ENCODE measurements around the gene FREY1.

FREY1 gene

DNA sequence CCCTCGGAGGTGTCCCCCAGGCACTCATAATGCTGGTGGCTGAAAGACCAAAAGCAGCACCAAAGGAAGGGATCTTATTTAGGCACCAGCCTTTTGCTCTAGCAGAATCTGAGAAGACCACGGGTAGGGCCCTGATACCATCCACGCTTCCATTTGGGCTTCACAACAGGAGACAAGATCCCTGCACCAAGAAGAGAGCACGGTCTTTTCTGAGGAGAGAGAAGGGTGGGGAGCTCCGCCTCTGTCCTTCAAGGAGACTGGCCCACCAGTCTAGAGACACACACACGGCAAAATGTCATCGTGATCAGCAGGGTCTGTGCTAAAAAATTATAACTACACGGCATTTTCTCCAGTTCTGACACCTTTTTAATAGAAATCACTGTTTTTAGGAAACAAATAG, 25.1 kb upstream of the FREY1 start:
- ATAC-seq (no peak), DNase-seq (ENCODE audit: low spot score in 2 of 2) (peak in 1 of 2 donors; percentile 44)
- Mint-ChIP-seq H3K4me3 (no peak overlapping the region), H3K9me3 (no peaks in the 10 kb centered on the region), H3K36me3 (peaks cover 79% of the 10 kb centered on the region), H3K4me1 (peaks cover 39% of the 10 kb centered on the region), H3K27ac (peak overlapping the region; percentile 26)

DNA sequence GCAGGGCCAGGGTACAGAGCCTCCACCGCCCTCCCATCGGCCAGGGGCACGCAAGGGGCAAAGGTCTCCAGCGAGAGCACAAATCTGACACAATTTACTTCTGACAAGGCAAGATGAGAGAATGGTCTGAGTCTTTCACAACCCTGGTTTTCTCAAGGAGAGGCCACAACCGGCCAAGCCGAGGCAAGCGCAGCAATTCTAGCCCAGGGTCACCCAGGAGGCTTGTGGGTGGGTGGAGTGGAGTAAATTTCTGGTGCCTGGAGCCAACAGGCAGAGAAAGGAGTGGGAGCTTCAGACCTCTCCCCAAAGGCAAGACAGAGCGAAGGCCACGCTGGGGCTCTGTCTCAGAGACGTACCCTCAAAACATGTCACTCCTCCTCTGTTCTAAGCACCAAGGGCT, 24.7 kb upstream of the FREY1 start:
- no peaks in the 10 kb centered on the region for H3K9me3 Mint-ChIP-seq

DNA sequence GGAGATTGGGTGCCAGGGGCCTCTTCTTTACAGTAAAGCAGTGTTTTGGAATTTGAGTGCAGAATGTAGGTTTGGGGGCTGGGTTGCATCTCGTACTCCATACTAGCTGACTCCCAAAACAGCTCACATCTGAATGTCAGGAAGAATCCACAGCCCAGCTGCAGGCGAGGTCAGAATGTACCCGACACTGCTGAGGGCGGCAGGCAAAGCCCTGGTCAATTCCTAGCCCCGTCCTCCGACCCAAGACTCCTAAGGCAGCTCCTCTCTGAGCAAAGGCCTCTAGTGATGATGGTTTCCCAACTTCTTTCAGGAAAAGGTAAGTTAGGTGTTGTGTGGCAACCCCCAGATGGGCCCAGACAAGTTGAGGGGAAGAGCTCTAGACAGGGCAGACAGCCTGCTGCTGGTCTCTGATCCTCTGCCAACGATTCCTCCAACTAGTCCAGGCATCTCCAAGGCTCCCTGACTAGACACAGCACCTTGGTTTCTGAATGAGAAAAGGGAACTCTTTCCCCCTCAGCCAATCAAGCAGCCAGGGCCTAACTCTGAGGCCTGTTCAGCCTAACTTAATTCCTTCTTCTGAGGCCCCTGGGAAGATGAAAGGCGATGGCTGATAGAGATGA, 24.0 kb upstream of the FREY1 start:
- Mint-ChIP-seq H3K36me3 (peaks cover 68% of the 10 kb centered on the region), H3K27ac (peak overlapping the region; percentile 97), H3K4me3 (peak overlapping the region; percentile 62), H3K9me3 (no peaks in the 10 kb centered on the region), H3K4me1 (peaks cover 51% of the 10 kb centered on the region)
- DNase-seq (ENCODE audit: low spot score in 2 of 2): no peak
- no peak for ATAC-seq

More for the DNA sequence above, 24.7 kb upstream of the FREY1 start:
- Mint-ChIP-seq H3K36me3 (peaks cover 75% of the 10 kb centered on the region), H3K4me3 (peak overlapping the region; percentile 62), H3K4me1 (peaks cover 44% of the 10 kb centered on the region), H3K27ac (peak overlapping the region; percentile 97)
- DNase-seq (ENCODE audit: low spot score in 2 of 2): peak in 1 of 2 donors; percentile 45
- no peak for ATAC-seq

DNA sequence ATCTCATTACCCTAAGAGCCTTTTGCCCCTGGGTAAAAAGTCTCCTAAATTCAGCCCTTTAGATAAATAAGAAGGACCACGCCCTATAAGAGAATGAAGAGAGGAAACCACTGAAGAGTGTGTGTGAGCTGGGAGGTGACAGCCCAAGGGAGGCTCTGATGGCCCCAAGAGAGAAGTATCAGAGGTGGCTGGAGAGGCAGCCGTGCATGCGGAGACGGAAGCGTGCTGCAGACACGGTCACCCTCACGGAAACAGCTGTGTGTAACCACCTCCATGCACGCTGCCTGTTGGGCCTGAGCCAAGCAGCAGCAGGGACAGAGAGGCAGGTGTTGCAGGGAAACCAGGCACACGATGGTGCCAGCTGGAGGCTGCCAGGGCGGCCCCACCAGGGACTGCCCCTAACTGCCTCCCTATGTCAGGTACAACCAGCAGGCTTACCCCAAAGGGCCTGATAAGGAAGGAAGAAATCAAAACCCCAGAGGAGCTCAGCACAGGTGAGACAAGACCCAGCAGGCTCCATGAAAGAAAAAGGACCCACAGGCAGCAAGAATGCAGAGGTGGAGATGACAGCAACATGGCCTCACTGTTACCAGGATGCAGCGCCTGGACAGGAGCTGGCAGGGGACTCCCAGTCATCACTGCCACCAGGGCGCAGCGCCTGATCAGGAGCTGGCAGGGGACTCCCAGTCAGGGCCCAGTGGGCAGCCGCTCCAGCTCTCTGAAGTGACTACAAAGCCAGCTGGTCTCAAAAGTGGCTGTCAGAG, 23.1 kb upstream of the FREY1 start:
- Mint-ChIP-seq H3K36me3 (peaks cover 59% of the 10 kb centered on the region), H3K4me1 (peaks cover 55% of the 10 kb centered on the region), H3K4me3 (peak overlapping the region; percentile 62), H3K27ac (peak overlapping the region; percentile 97), H3K9me3 (no peaks in the 10 kb centered on the region)
- DNase-seq (ENCODE audit: low spot score in 2 of 2) (no peak), ATAC-seq (peak; percentile 79)

DNA sequence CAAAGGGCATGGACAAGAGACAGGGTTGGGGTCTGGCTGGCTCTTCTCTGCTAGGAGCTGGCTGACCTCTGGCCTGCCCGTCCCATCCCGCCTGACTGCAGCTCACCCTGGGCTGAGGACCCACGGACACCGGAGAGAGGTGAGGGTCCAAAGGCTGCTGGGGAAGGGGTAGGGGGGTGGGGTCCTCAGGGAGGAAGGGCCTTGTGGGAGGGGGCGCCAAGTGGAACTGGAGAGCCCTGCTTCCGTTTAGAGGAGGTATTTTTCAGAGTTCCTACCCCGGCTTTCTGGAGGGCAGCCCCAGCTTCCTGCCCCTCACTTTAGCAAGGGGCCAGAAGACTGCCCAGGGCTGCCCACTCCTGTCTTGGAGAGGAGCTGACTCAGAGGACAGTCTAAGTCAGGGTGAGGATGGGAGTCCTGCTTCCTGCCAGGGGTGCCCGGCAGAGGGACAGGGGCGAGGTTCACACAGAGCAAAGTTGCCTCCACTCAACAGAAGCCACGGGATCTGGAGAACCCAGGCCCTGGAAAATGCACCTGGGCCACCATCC, 22.5 kb upstream of the FREY1 start:
- H3K4me1 Mint-ChIP-seq: peaks cover 56% of the 10 kb centered on the region
- H3K4me3 Mint-ChIP-seq: peak overlapping the region; percentile 62
- peaks cover 53% of the 10 kb centered on the region for H3K36me3 Mint-ChIP-seq
- peak overlapping the region; percentile 97 for H3K27ac Mint-ChIP-seq
- peak; percentile 53 for ATAC-seq
- H3K9me3 Mint-ChIP-seq: no peaks in the 10 kb centered on the region
- no peak for DNase-seq (ENCODE audit: low spot score in 2 of 2)

DNA sequence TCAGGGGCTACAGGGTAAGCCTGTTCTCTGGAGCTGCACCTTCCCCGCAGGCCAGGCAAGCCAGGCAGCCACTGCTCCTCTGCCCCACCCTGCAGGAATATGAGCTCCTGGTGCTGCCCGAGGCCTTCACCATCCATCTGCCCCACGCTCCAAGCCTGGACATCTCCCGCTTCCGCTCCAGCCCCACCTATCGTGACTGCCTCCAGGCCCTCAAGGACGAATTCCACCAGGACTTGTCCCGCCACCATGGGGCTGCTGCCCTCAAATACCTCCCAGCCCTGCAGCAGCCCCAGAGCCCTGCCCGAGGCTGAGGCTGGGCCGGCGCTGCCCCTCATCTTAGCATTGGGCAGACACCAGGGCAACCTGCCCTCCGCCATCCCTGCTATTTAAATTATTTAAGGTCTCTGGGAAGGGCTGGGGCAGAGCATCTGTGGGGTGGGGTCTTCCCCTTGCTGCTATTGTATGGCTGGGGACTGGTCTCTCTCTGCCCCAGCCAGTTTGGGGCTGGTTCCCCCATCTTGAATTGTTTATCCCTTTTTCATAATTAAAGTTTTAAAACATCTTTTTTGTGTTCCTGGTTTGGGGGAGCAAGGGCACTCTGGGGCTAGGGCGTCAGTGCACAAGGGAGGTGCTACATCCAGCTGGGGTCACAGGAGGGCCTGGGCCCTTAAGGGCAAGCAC, 21.6 kb upstream of the FREY1 start:
- Mint-ChIP-seq H3K27ac (peak overlapping the region; percentile 97), H3K4me3 (no peak overlapping the region), H3K4me1 (peaks cover 62% of the 10 kb centered on the region), H3K36me3 (peaks cover 44% of the 10 kb centered on the region), H3K9me3 (no peaks in the 10 kb centered on the region)
- no peak for ATAC-seq
- DNase-seq (ENCODE audit: low spot score in 2 of 2): no peak

DNA sequence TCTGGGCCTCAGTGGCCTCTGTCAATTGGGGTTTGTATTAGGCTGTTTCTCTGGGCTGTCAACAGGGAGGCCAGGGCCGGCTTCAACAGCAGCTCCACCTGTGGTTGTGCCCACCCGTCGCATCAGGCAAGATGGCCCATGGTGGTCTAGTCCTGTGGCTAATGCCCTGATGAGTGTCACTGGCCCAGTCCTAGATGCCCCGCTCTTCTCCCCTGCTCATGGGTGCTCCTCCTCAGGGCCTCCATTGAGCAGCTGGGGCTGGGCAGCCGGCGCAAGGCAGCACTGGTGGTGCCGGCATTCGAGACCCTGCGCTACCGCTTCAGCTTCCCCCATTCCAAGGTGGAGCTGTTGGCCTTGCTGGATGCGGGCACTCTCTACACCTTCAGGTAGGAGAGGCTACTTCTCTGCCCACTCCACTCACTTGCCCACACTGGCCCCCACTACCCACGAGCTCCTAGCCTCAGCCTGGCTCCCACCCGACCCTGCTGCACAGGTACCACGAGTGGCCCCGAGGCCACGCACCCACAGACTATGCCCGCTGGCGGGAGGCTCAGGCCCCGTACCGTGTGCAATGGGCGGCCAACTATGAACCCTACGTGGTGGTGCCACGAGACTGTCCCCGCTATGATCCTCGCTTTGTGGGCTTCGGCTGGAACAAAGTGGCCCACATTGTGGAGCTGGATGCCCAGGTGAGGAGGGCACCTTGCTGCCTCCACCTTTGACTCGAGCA, 20.8 kb upstream of the FREY1 start:
- ATAC-seq (no peak), DNase-seq (ENCODE audit: low spot score in 2 of 2) (peak in 1 of 2 donors; percentile 50)
- Mint-ChIP-seq H3K4me3 (no peak overlapping the region), H3K9me3 (no peaks in the 10 kb centered on the region), H3K4me1 (peaks cover 67% of the 10 kb centered on the region), H3K36me3 (peaks cover 36% of the 10 kb centered on the region), H3K27ac (peak overlapping the region; percentile 97)

DNA sequence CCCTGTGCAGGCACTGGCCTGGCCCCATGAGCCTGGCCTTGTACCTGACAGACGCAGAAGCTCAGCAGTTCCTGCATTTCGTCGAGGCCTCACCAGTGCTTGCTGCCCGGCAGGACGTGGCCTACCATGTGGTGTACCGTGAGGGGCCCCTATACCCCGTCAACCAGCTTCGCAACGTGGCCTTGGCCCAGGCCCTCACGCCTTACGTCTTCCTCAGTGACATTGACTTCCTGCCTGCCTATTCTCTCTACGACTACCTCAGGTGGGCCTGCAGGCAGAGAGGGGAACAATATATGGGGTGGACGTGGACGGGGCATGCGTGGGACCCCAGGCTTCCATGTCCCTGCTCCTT, 20.2 kb upstream of the FREY1 start:
- Mint-ChIP-seq H3K36me3 (peaks cover 30% of the 10 kb centered on the region), H3K4me3 (no peak overlapping the region), H3K4me1 (peaks cover 67% of the 10 kb centered on the region), H3K9me3 (no peaks in the 10 kb centered on the region), H3K27ac (peak overlapping the region; percentile 97)
- DNase-seq (ENCODE audit: low spot score in 2 of 2) (peak in 1 of 2 donors; percentile 58), ATAC-seq (peak; percentile 35)

DNA sequence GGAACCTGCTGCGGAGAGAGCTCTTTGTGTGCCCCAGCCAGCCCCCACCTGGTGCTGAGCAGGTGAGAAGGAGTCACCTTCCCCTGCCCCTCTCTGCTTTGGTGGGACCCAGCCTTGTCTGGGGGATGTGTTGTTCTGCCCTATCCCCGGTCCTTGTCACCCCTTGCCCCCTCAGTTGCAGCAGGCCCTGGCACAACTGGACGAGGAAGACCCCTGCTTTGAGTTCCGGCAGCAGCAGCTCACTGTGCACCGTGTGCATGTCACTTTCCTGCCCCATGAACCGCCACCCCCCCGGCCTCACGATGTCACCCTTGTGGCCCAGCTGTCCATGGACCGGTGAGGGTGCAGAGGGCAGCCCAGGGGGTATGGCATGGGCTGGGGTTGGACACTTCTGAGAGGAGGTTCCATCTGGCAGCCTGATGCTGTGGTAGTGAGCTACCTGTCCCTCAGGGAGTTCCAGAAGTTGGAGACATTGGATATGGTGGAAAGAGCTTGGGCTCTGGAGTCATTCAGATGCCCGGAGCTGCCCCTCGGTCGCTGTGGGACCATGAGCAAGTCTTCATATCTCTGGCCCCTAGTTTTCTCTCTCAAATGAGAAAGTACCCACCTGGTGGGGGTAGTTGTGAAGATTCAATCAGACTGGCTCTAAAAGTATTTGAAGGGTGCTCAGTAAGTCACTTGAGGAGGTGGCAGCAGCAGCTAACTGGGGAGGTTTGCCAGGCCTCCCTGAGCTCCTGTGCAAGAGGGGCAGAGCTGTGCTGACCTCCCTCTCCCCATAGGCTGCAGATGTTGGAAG, 19.7 kb upstream of the FREY1 start:
- peaks cover 66% of the 10 kb centered on the region for H3K4me1 Mint-ChIP-seq
- peaks cover 25% of the 10 kb centered on the region for H3K36me3 Mint-ChIP-seq
- peak overlapping the region; percentile 97 for H3K27ac Mint-ChIP-seq
- no peak for ATAC-seq
- H3K4me3 Mint-ChIP-seq: no peak overlapping the region
- no peaks in the 10 kb centered on the region for H3K9me3 Mint-ChIP-seq
- no peak for DNase-seq (ENCODE audit: low spot score in 2 of 2)

DNA sequence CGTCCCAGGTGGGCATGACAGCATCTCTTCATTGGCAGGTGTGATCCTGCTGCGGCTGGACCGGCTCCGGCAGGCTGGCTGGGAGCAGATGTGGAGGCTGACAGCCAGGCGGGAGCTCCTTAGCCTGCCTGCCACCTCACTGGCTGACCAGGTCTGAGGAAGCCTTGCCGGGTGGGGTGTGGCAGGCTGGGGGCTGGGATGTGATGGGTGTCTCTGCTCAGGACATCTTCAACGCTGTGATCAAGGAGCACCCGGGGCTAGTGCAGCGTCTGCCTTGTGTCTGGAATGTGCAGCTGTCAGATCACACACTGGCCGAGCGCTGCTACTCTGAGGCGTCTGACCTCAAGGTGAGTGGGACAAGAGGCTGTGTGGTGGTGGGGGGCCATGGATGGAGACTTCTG, 18.9 kb upstream of the FREY1 start:
- Mint-ChIP-seq H3K9me3 (no peaks in the 10 kb centered on the region), H3K36me3 (peaks cover 17% of the 10 kb centered on the region), H3K4me1 (peaks cover 65% of the 10 kb centered on the region), H3K27ac (no peak overlapping the region), H3K4me3 (no peak overlapping the region)
- DNase-seq (ENCODE audit: low spot score in 2 of 2) (no peak), ATAC-seq (no peak)

DNA sequence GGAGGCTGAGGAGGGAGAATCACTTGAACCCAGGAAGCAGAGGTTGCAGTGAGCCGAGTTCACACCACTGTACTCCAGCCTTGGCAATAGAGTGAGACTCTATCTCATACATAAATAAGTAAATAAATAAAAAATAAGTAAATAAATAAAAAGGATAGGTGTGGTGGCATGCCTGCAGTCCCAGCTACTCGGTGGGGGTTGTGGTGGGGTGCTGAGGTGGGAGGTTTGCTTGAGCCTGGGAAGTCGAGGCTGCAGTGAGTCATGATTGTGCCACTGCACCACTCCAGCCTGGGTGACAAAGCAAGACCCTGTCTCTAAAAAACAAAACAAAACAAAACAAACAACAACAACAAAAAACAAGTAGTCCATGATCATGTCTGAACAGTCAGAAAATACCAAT, 18.5 kb upstream of the FREY1 start:
- Mint-ChIP-seq H3K4me1 (peaks cover 61% of the 10 kb centered on the region), H3K27ac (no peak overlapping the region)

DNA sequence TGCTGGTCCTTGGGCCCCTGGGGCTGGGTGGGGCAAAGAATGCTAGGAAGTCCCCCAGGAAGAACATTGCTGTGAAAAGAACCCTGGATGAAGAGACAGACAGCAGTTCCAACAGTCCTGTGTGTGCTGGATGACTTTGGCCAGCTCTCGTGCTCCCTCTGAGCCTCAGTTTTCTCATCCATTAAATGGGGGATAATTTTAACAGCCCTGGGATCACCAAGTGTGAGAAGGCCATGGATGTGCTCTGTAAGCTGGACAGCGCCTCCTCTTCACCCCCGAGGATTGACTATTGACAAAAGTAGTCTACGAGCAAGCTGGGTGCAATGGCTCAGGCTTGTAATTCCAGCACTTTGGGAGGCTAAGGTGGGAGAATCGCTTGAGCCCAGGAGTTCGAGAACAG, 17.9 kb upstream of the FREY1 start:
- peaks cover 9% of the 10 kb centered on the region for H3K36me3 Mint-ChIP-seq
- no peak for ATAC-seq
- H3K9me3 Mint-ChIP-seq: no peaks in the 10 kb centered on the region
- peaks cover 57% of the 10 kb centered on the region for H3K4me1 Mint-ChIP-seq
- no peak overlapping the region for H3K4me3 Mint-ChIP-seq
- H3K27ac Mint-ChIP-seq: peak overlapping the region; percentile 26
- DNase-seq (ENCODE audit: low spot score in 2 of 2): no peak

More for the DNA sequence above, 18.5 kb upstream of the FREY1 start:
- ATAC-seq (no peak), DNase-seq (ENCODE audit: low spot score in 2 of 2) (no peak)
- Mint-ChIP-seq H3K4me3 (no peak overlapping the region), H3K36me3 (peaks cover 16% of the 10 kb centered on the region), H3K9me3 (no peaks in the 10 kb centered on the region)

DNA sequence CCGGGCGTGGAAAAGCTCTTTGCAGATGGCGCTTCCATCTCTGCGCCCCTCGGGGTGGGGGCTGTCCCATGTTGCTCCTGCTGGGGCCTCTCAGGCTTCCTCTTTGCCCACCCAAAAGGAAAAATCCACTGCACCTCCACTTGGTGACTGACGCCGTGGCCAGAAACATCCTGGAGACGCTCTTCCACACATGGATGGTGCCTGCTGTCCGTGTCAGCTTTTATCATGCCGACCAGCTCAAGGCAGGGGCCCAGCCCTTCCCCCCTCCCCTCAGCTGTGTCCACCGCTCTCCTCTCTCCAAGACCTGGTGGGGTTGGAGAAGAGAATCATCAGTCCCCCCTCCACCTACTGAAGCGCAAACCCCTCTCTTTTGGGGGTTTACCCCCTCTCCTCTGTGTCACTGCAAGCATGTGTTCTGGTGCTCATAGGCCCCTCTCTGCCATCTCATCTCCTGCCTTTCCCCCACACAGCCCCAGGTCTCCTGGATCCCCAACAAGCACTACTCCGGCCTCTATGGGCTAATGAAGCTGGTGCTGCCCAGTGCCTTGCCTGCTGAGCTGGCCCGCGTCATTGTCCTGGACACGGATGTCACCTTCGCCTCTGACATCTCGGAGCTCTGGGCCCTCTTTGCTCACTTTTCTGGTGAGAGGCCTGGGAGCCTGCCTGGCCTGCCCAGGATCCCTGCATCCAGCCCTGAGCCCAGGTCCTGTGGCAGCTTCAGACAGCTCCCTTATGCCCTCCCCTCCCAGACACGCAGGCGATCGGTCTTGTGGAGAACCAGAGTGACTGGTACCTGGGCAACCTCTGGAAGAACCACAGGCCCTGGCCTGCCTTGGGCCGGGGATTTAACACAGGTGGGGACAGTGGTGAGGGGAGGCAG, 17.2 kb upstream of the FREY1 start:
- Mint-ChIP-seq H3K36me3 (peaks cover 7% of the 10 kb centered on the region), H3K4me3 (peak overlapping the region; percentile 72), H3K9me3 (no peaks in the 10 kb centered on the region), H3K4me1 (peaks cover 57% of the 10 kb centered on the region), H3K27ac (peak overlapping the region; percentile 26)
- DNase-seq (ENCODE audit: low spot score in 2 of 2) (no peak), ATAC-seq (no peak)
